ENCODE results near the gene C19orf67. TPM values are rescaled to one million over a fixed set of nuclear protein-coding genes. Genes with fewer than 3 reads are reported as not detected.
A peak's percentile ranks its signal among the peaks of the same experiment; 100 is the strongest.

C19orf67 gene
- 0.63 TPM in 1 of 2 replicates, not detected in the other for total RNA-seq

- no peak for TF ChIP-seq CTCF (conservative IDR thresholded peaks at IDR 0.05; ENCODE audit: low read depth, low read length)
- DNase-seq (ENCODE audit: low read depth): no peak
- no peak within 1 kb of the TSS for H3K4me3 ChIP-seq (ENCODE audit: low read depth, low read length)
These were observed at the start of gene C19orf67 for GRCh38 chr19:14085309-14085995. TSS of gene C19orf67 (minus strand) at chr19:14085783. CDS start at chr19:14085627, 156 bp downstream.

GRCh38 chr19:14135355-14135754 is 49.8 kb upstream of the C19orf67 start:
- peak overlapping the region; percentile 85 for H3K4me3 ChIP-seq (ENCODE audit: low read depth, low read length)
- no peak for DNase-seq (ENCODE audit: low read depth)
- no peak for TF ChIP-seq CTCF (conservative IDR thresholded peaks at IDR 0.05; ENCODE audit: low read depth, low read length)

- TF ChIP-seq CTCF (conservative IDR thresholded peaks at IDR 0.05; ENCODE audit: low read depth, low read length): no peak
- no peak overlapping the region for H3K4me3 ChIP-seq (ENCODE audit: low read depth, low read length)
- DNase-seq (ENCODE audit: low read depth): no peak
These were observed 42.4 kb upstream of the C19orf67 start for GRCh38 chr19:14127929-14128509.

- no peak overlapping the region for H3K4me3 ChIP-seq (ENCODE audit: low read depth, low read length)
- no peak for DNase-seq (ENCODE audit: low read depth)
- no peak for TF ChIP-seq CTCF (conservative IDR thresholded peaks at IDR 0.05; ENCODE audit: low read depth, low read length)
These were observed 41.6 kb upstream of the C19orf67 start for GRCh38 chr19:14127176-14127575.

- TF ChIP-seq CTCF (conservative IDR thresholded peaks at IDR 0.05; ENCODE audit: low read depth, low read length): no peak
- no peak for DNase-seq (ENCODE audit: low read depth)
- no peak overlapping the region for H3K4me3 ChIP-seq (ENCODE audit: low read depth, low read length)
These were observed 37.3 kb upstream of the C19orf67 start for GRCh38 chr19:14122924-14123323.

- DNase-seq (ENCODE audit: low read depth): no peak
- H3K4me3 ChIP-seq (ENCODE audit: low read depth, low read length): no peak overlapping the region
- TF ChIP-seq CTCF (conservative IDR thresholded peaks at IDR 0.05; ENCODE audit: low read depth, low read length): no peak
These were observed 34.9 kb upstream of the C19orf67 start for GRCh38 chr19:14120497-14120780.
